Testis (tissue), 2 donors: ENCODE data around the gene C1orf35.

Source experiments
- CTCF ChIP-seq, 3 experiments: fragments of 450-650 bp in 2 of 3; fragments of 200-600 bp in 1 of 3; sonication (generic) in 1 of 3; IDR thresholded peaks; one replicate each; pipeline ENCODE4 v1.5.1; 2016 to 2019; ENCODE audit warnings: antibody characterized with exemption in 3 of 3, mild to moderate bottlenecking in 2 of 3, moderate library complexity in 1 of 3
- POLR2A ChIP-seq: fragments of 450-650 bp; IDR thresholded peaks from one replicate; pipeline ENCODE4 v1.6.1; 2017; ENCODE audit warnings: antibody characterized with exemption, mild to moderate bottlenecking, moderate library complexity

- TF ChIP-seq CTCF (IDR thresholded peaks at IDR 0.05) (no peak), POLR2A (no peak)
These were observed 5.0 kb upstream of the C1orf35 start for GRCh38 chr1:228108055-228108690.
